K562 (cell line): ENCODE results near the gene ATP6V1F. TPM values are rescaled to one million over a fixed set of nuclear protein-coding genes. Genes with fewer than 3 reads are reported as not detected.

Experiments
- ARID4B ChIP-seq: sonication (generic); formaldehyde crosslinking; IDR thresholded peaks from 2 replicates; pipeline ENCODE4 v1.8.0; 2022; ENCODE audit warnings: mild to moderate bottlenecking, missing genetic modification reagents
- BHLHE40 ChIP-seq: IDR thresholded peaks from 2 replicates; pipeline ENCODE4 v1.6.1; 2011; ENCODE audit warnings: low read length, improper control_type of control experiment
- MEIS2 ChIP-seq: fragments of 450-650 bp; IDR thresholded peaks from 2 replicates; pipeline ENCODE4 v1.6.1; 2014; ENCODE audit warnings: mild to moderate bottlenecking; ENCODE audit not compliant: partially characterized antibody
- MYC ChIP-seq, 2 experiments: fragments of 250-450 bp in 1 of 2; sonication (Bioruptor Pico) in 1 of 2; IDR thresholded peaks; 2 replicates each; pipeline versions ENCODE4 v1.5.1 to v1.6.1; 2012 to 2021; ENCODE audit warnings: low read depth in 2 of 2, borderline replicate concordance in 1 of 2, improper control_type of control experiment in 1 of 2, low read length in 1 of 2, mild to moderate bottlenecking in 1 of 2, moderate library complexity in 1 of 2
- RNF219 ChIP-seq: fragments of 250-450 bp; sonication (Bioruptor Pico); IDR thresholded peaks from 2 replicates; pipeline ENCODE4 v1.5.0; 2022; ENCODE audit warnings: mild to moderate bottlenecking
- SNAPC5 ChIP-seq: fragments of 250-450 bp; sonication (Bioruptor Pico); IDR thresholded peaks from 2 replicates; pipeline ENCODE4 v1.8.0; 2021; ENCODE audit warnings: moderate library complexity, mild to moderate bottlenecking, inconsistent platforms
- TAF7 ChIP-seq: fragments of 450-650 bp; IDR thresholded peaks from 2 replicates; pipeline ENCODE4 v1.6.1; 2016; ENCODE audit warnings: missing genetic modification characterization, missing compliant biosample characterization
- TSC22D4 ChIP-seq: fragments of 450-650 bp; IDR thresholded peaks from 2 replicates; pipeline ENCODE4 v1.6.1; 2016; ENCODE audit warnings: missing genetic modification characterization, missing biosample characterization, control low read depth
- ZFX ChIP-seq: sonication (generic); formaldehyde crosslinking; IDR thresholded peaks from 2 replicates; pipeline ENCODE4 v1.8.0; 2022; ENCODE audit warnings: mild to moderate bottlenecking, missing genetic modification reagents, moderate library complexity
- ZNF280B ChIP-seq: fragments of 250-450 bp; sonication (Bioruptor Pico); IDR thresholded peaks from 2 replicates; pipeline ENCODE4 v1.5.1; 2021; ENCODE audit warnings: mild to moderate bottlenecking
- ZNF511 ChIP-seq: sonication (generic); formaldehyde crosslinking; IDR thresholded peaks from 2 replicates; pipeline ENCODE4 v1.8.0; 2022; ENCODE audit warnings: mild to moderate bottlenecking, missing genetic modification reagents
- ZNF609 ChIP-seq: sonication (generic); formaldehyde crosslinking; IDR thresholded peaks from 2 replicates; pipeline ENCODE4 v1.8.1; 2023; ENCODE audit warnings: missing genetic modification reagents, mild to moderate bottlenecking, borderline replicate concordance
- polyA plus RNA-seq, 8 experiments: library from polyadenylated mRNA; depleted of rRNA in 4 of 8; stranded (reverse) in 5 of 8; unstranded in 3 of 8; fragments of >200 nt; fragmentation: Nextera tagmentation in 2 of 8; fragmentation: Illumina TruSeq in 1 of 8; extraction: Ambion mirVana in 2 of 8; extraction: Trizol in 1 of 8; gene quantifications; 2 replicates each; pipeline versions ENCODE4 v1.2.1 to v1.2.3, GENCODE V29; 2011 to 2014; ENCODE audit warnings: inconsistent platforms in 1 of 8, missing spikeins in 1 of 8
- total RNA-seq, 7 experiments: library from RNA; depleted of rRNA in 6 of 7; stranded (reverse); fragments of >200 nt in 6 of 7; fragmentation: Illumina TruSeq in 2 of 7; extraction: Trizol in 2 of 7; gene quantifications; 2 replicates each; pipeline versions ENCODE4 v1.2.1 to v1.2.3, GENCODE V29; 2011 to 2021; ENCODE audit warnings: low replicate concordance in 1 of 7

ATP6V1F gene
- total and polyA plus RNA-seq, 9 of the 15 experiments (the other 6 are each of a cell fraction or from before 2014, with no cell fraction given): 206 to 1,123 (median 542) TPM

GRCh38 chr7:128861957-128862570 is 592 bp upstream of the ATP6V1F start (continued):
- TF ChIP-seq ZNF609 (CRISPR knock-in tag) (no peak), ZFX (CRISPR knock-in tag) (no peak), ZNF280B (CRISPR knock-in tag) (no peak), ARID4B (CRISPR knock-in tag) (no peak; the same call in none of the 2 replicates), SNAPC5 (CRISPR knock-in tag) (no peak), RNF219 (CRISPR knock-in tag) (0 out of 2 replicates have a peak, but pooled peaks have one; percentile 14), BHLHE40 (no peak), MEIS2 (no peak), TSC22D4 (tag) (0 out of 2 replicates have a peak, but pooled peaks have one; percentile 80), MYC (IDR thresholded peaks at IDR 0.05; ENCODE audit: low read depth, low read length) (no peak), MYC (CRISPR knock-in tag; IDR thresholded peaks at IDR 0.05; ENCODE audit: borderline replicate concordance, low read depth) (no peak), ZNF511 (CRISPR knock-in tag) (0 out of 2 replicates have a peak, but pooled peaks have one; percentile 25), TAF7 (tag) (peak; percentile 59; the same call in 1 of the 2 replicates)
